Hematopoietic multipotent progenitor cell treated with erythropoietin and hydrocortisone succinate and interleukin-3 and kit ligand, for 6 days (in vitro differentiated cells): ENCODE results near the gene GRK2.

Experiments used
- DNase-seq: peaks from one replicate; pipeline ENCODE4 v3.0.0-alpha.2; 2015

Gene GRK2

GRCh38 chr11:67254798-67255197 is 11.5 kb upstream of the GRK2 start:
- peak; percentile 69 for DNase-seq

DNA sequence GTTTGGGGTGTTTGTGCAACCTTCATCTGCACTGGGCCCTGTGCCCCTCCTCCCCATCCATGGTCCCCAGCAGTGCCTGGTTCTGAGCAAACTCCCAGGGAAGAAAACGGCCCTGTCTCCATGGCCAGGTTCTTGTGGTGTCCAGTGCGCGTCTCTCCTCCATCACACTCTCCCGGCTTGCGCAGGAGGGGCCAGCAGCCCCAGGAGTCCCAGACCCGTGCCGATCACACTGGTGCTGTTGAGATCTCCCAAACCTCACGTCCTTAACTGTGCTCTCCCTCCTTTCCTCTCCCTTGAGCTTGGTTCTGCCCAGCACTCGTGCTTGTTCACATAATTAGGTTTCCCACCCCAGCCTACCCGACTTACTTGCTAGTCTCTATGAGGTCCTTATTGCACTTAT is 10.9 kb upstream of the GRK2 start:
- no peak for DNase-seq

GRCh38 chr11:67255864-67256263 is 10.4 kb upstream of the GRK2 start:
- no peak for DNase-seq

DNA sequence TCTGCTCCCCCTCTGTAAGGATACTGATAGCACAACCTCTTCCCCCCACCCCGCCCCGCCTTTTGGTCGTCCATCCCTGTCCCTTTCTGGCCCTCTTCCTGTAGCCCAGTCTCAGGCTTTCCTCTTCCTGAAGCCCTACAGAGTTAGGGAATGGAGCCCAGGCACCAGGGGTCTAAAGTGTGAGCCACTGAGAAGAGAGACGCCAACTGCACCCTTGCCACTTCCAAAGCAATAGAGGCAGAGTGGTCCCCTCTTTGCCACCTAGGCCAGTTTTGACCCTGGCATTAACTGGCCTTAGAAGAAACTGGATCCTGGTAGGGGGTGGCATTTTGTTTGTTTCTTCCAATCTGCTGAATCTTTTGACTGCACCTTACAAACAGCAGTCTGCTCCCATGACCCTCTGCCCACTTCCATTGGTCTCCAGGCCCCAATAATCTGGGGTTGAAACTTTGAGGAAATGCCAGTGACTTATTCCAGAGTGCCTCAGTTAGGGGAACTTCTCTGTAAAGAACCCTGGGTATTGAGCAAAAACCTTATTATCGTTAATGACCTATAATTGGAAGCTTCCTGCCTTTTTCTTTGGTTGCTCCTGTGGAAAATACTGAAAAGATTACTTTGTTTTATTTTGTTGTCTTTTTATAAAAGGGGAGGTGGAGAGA is 9.7 kb upstream of the GRK2 start:
- no peak for DNase-seq

GRCh38 chr11:67260406-67260805 is 5.9 kb upstream of the GRK2 start:
- no peak for DNase-seq

DNA sequence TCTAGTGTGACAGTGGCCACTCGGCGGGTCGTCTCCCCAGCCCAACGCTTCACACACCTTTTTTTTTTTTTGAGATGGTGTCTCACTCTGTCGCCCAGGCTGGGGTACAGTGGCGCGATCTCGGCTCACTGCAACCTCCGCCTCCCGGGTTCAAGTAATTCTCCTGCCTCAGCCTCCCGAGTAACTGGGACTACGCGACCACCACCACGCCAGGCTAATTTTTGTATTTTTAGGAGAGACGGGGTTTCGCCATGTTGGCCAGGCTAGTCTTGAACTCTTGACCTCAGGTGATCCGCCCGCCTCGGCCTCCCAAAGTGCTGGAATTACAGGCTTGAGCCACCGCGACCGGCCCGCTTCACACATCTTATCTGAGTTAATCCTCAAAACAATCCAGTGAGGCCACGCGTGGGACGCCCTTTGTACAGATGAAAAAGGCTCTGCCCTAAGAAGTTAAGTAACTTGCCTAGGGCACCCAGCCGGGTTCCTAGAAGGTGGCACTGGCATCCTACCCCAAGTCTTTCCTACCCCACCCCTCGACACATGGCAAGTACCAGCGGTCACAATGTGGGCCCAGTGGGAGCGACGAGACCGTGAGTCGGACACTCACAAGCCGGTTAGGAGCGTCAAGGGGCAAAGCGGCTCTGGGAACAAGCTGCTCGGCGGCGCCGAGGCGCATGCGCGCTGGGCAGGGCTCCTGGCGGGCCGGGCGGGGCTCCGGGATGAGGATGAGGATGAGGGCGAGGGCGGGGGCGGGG is 5.2 kb upstream of the GRK2 start:
- peak; percentile 66 for DNase-seq

GRCh38 chr11:67261640-67261945 is 4.7 kb upstream of the GRK2 start:
- DNase-seq = no peak

GRCh38 chr11:67261946-67262681 is 4.2 kb upstream of the GRK2 start:
- DNase-seq = no peak

- DNase-seq = peak; percentile 94
Measured at GRCh38 chr11:67262731-67263675, 3.3 kb upstream of the GRK2 start.

DNA sequence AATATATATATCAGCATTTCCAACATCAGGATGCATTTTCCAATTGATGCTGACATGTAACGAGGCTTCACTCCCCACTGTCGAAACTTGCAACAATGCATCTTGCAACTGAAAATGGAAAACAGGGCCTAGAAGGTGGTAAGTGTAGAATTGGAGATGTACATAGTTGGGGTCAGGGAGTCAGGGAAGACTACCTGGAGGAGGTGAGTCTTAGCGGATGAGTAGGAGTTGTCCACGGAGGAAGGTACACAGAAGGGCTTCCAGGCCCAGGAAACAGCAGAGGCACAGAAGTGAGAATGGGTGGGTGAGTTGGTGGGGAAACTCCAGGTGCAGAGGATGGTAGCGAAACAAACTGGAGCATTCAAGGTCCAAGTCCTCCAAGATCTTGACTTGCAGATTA is 2.0 kb upstream of the GRK2 start:
- no peak for DNase-seq

GRCh38 chr11:67264877-67265632 is 1.2 kb upstream of the GRK2 start:
- DNase-seq = no peak

DNA sequence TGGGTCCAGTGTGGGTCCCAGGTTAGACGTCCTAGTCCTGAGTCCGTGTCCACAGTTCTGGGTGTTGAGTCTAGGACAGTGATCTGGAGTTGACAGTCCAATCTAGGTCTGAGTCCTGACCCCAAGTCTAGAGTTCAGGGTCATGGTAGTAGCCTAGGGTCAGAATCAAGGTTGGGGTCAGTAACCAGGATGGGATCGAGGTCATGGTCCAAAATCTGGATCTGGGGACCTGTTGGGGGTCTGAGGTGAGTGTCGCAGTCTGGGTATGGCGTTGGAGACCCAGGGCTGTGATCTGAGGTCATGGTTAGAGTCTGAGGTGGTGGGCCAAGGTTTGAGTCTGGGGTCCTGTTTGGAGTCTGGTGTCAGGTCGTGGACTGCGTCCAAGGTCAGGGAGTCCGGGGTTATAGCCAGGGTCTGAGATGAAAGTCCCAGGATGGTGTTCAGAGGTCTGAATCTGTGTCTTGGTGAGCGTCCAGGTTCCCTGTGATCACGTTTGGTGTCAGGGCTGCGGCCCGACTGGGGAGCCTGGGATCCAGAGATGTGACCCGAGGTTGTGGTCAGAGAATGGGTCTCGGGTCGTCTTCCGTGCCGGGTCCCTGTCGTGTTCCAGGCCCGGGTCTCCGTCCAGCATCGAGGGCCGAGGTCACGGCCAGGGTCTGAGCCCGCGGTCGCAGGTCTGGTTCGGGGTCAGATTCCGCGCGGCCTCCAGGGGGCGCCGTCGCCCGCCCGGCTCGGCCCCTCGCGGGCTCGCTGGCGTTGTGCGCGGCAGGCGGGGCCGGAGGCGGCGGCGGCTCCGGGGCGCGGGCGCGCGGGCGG is 432 bp upstream of the GRK2 start:
- peak; percentile 75 for DNase-seq

GRCh38 chr11:67267188-67268080 is 1.2 kb downstream of the GRK2 start:
- peak; percentile 57 for DNase-seq

DNA sequence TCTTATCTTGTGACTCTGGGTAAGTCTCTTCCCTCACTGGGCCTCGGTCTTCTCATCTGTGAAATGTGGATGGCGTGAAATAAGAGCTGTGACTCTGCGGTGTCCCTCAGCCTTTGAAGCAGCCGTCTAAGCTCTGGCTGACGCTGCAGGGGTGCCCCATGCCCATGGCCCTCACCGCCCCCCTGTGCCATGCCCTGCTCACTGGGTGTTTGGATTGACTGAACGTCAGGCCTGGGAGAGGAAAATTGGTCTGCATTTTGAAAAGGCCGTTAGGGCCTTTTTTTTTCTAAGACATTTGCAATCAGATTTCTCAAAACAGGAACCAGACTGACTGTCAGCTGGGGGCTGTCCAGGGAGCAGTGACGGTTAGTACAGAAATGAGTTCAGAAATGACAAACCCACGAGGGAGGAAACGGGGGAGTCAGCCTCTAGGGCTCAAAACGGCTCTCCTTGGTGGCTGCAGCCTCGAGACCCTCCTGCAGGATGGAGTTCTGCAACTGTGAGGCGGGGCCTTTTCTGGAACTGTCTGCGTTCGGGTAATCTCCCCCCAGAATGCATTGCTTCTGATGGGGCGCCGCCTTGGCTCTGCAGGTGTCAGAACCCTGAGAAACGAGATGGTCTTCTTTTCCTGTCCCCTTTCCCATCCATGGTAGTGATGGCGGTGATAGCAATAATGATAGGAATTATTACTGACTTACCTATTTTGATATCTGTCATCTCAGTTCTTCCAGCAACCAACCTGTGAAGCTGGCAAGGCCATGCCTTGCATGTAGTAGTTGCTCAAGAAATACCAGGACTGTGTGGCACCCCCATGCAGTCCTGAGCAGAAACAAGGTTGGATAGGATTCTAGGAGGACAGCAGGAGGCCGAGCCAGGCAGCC is 2.0 kb downstream of the GRK2 start:
- DNase-seq = peak; percentile 82

GRCh38 chr11:67268962-67269268 is 2.6 kb downstream of the GRK2 start:
- DNase-seq = no peak

GRCh38 chr11:67269401-67270255 is 3.4 kb downstream of the GRK2 start:
- DNase-seq = peak; percentile 79

DNA sequence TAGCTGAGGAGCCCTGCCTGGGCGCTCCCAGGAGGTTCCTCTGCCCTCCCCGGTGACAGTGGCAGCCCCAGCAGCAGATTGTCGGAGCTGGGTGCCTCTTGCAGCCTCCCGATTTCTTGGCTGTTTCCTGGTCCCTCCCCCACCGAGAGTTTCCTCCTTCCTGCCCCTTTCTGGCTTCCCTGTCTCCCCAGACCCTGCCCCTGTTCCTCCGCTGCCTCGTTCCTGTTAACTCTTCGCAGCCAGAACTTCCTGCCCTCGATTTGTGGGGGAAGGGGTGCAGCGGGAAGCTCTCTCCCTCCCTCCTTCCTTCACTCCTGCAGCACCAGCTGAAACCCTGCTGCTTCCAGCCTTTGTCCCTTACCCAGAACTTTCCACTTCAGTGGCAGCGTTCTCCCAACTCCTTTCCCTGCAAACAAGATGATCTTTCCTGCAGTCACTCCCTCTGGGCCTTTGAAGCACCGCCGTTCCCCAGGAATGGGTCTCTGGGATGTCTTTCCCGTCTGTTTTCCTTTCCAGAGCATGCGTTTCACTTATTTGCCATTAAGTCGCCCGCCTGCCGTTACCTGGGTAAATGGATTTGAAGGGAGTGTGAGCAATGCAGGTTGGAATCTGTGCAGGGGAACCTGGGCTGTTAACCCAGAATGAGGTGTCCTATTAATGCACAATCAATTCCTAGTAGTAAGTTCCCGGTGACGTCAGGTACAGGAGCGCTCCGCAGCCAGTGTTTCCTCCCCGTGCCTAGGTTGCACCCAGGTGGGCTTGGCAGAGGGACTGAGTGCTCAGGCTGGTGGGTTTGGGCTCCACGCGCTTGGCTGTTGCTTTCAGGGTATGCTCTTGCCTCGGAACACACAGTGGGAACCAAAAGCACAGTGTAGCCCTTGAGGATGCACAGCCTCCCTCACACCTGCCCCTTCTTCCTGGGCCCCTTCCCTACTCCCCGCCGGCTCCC is 4.3 kb downstream of the GRK2 start:
- DNase-seq = peak; percentile 64
